Middle frontal gyrus (tissue), 1 donor: ENCODE measurements around the gene PLA2G4E.

Experiments
- DNase-seq: peaks from one replicate; pipeline ENCODE4 v3.0.0-alpha.2; 2015; ENCODE audit warnings: low spot score; ENCODE audit errors: extremely low spot score

Gene PLA2G4E

GRCh38 chr15:41955807-41956525, 64.9 kb downstream of the PLA2G4E start:
- DNase-seq: no peak

GRCh38 chr15:41955100-41955499, 65.7 kb downstream of the PLA2G4E start:
- DNase-seq: no peak

GRCh38 chr15:41954036-41954435, 66.8 kb downstream of the PLA2G4E start:
- no peak for DNase-seq

- no peak for DNase-seq
Measured at GRCh38 chr15:41952013-41952563, 68.8 kb downstream of the PLA2G4E start.

GRCh38 chr15:41951571-41951970, 69.3 kb downstream of the PLA2G4E start:
- no peak for DNase-seq

GRCh38 chr15:41950489-41950888, 70.4 kb downstream of the PLA2G4E start:
- DNase-seq: no peak

GRCh38 chr15:41950127-41950483, 70.7 kb downstream of the PLA2G4E start:
- no peak for DNase-seq

- DNase-seq: no peak
Measured at GRCh38 chr15:41949401-41950126, 71.3 kb downstream of the PLA2G4E start.

GRCh38 chr15:41948490-41948889, 72.4 kb downstream of the PLA2G4E start:
- no peak for DNase-seq

- no peak for DNase-seq
Measured at GRCh38 chr15:41946970-41947369, 73.9 kb downstream of the PLA2G4E start.

- no peak for DNase-seq
Measured at GRCh38 chr15:41945731-41946130, 75.1 kb downstream of the PLA2G4E start.

GRCh38 chr15:41945221-41945620, 75.6 kb downstream of the PLA2G4E start:
- DNase-seq: no peak

- no peak for DNase-seq
Measured at GRCh38 chr15:41944313-41944940, 76.4 kb downstream of the PLA2G4E start.

- no peak for DNase-seq
Measured at GRCh38 chr15:41943543-41944312, 77.1 kb downstream of the PLA2G4E start.

GRCh38 chr15:41942886-41943285, 78.0 kb downstream of the PLA2G4E start:
- DNase-seq: no peak

- no peak for DNase-seq
Measured at GRCh38 chr15:41941644-41942415, 79.0 kb downstream of the PLA2G4E start.

- DNase-seq: no peak
Measured at GRCh38 chr15:41940441-41940857, 80.4 kb downstream of the PLA2G4E start.

- DNase-seq: no peak
Measured at GRCh38 chr15:41939986-41940385, 80.9 kb downstream of the PLA2G4E start.

- no peak for DNase-seq
Measured at GRCh38 chr15:41937568-41937923, 83.3 kb downstream of the PLA2G4E start.

GRCh38 chr15:41936649-41937567, 83.9 kb downstream of the PLA2G4E start:
- no peak for DNase-seq
